K562 (cell line): ENCODE data around the gene GFRA4. TPM values are rescaled to one million over a fixed set of nuclear protein-coding genes. Genes with fewer than 3 reads are reported as not detected.

Experiments
- ATAC-seq: fragments of 200-7000 bp; cut with Tn5 transposase; 3 replicates; pipeline ENCODE4 v1.9.1; 2020; ENCODE audit warnings: moderate library complexity
- BruUV-seq: library from RNA; stranded (reverse); fragments of 400-500 nt; replicated peaks from 2 replicates; lab custom pipeline; 2021; lab: Mats Ljungman, UMichigan
- CTCF ChIA-PET: fragments of 300-600 bp; formaldehyde crosslinking; extraction: SDS; loops from one replicate; lab custom pipeline; 2021; ENCODE audit warnings: low intra/inter-chr PET ratio; lab: Yijun Ruan, JAX
- POLR2A ChIA-PET: fragments of 300-600, 350-650 bp; sonication (Branson Sonifier 250); formaldehyde crosslinking; extraction: SDS; loops from one replicate; lab custom pipeline; 2021; ENCODE audit warnings: antibody characterized with exemption, inconsistent platforms; lab: Yijun Ruan, JAX
- DNase-seq, 4 experiments: peaks; one replicate each; pipeline versions ENCODE4 v3.0.0 to v3.0.0-alpha.2; 2011 to 2018; ENCODE audit warnings: low spot score in 3 of 4, mixed read lengths in 3 of 4; ENCODE audit errors: extremely low read depth in 1 of 4
- FAIRE-seq: peaks from 2 replicates; lab custom pipeline; 2011; peaks lifted over from hg19 to GRCh38; lab: Jason Lieb, UNC
- H2AFZ ChIP-seq: 2 replicates; pipeline ENCODE4 v1.6.0; 2011; ENCODE audit warnings: low read depth, low read length, control low read depth, inconsistent platforms
- H3K27ac ChIP-seq: fragments of 200-600 bp; 3 replicates; pipeline ENCODE4 v1.8.0; 2011; ENCODE audit warnings: low read depth, mild to moderate bottlenecking, control low read depth, inconsistent platforms, low read length, moderate library complexity, mixed read lengths; ENCODE audit errors: extremely low read depth
- H3K27me3 ChIP-seq, 2 experiments: fragments of 300-600 bp in 1 of 2; 2 replicates in 1 of 2; 3 replicates in 1 of 2; pipeline versions ENCODE4 v1.6.0 to v1.8.0; 2011; ENCODE audit warnings: inconsistent platforms in 2 of 2, low read length in 2 of 2, mild to moderate bottlenecking in 1 of 2, mixed read lengths in 1 of 2, moderate library complexity in 1 of 2; ENCODE audit not compliant: control insufficient read depth in 2 of 2, insufficient read depth in 2 of 2
- H3K36me3 ChIP-seq: fragments of 300-600 bp; 3 replicates; pipeline ENCODE4 v1.8.0; 2011; ENCODE audit warnings: mild to moderate bottlenecking, low read length, inconsistent platforms; ENCODE audit not compliant: control insufficient read depth, insufficient read depth
- H3K4me1 ChIP-seq, 2 experiments: fragments of 200-600 bp in 1 of 2; replicated peaks in 1 of 2; 2 replicates in 1 of 2; 3 replicates in 1 of 2; pipeline versions ENCODE4 v1.5.1 to v1.8.0; 2011; ENCODE audit warnings: inconsistent platforms in 2 of 2, low read length in 2 of 2, mild to moderate bottlenecking in 1 of 2, mixed read lengths in 1 of 2, moderate library complexity in 1 of 2; ENCODE audit not compliant: control insufficient read depth in 2 of 2, insufficient read depth in 2 of 2
- H3K4me2 ChIP-seq: 2 replicates; pipeline ENCODE4 v1.6.1; 2011; ENCODE audit warnings: low read length, control low read depth, inconsistent platforms, mixed read lengths; ENCODE audit not compliant: insufficient read depth
- H3K4me3 ChIP-seq: fragments of 200-600 bp; sonication (generic), shearing (Covaris generic); 2 replicates; pipeline ENCODE4 v1.5.1; 2016; ENCODE audit warnings: control low read depth, inconsistent platforms
- H3K79me2 ChIP-seq: fragments of 200-600 bp; 3 replicates; pipeline ENCODE4 v1.8.0; 2011; ENCODE audit warnings: low read length, inconsistent platforms; ENCODE audit not compliant: control insufficient read depth, insufficient read depth
- H3K9ac ChIP-seq, 2 experiments: 2 replicates each; pipeline versions ENCODE4 v1.6.0 to v1.6.1; 2011; ENCODE audit warnings: low read depth in 2 of 2, low read length in 2 of 2, control low read depth in 1 of 2, inconsistent platforms in 1 of 2, mild to moderate bottlenecking in 1 of 2, mixed read lengths in 1 of 2; ENCODE audit not compliant: insufficient read depth in 1 of 2
- H3K9me1 ChIP-seq: one replicate; pipeline ENCODE4 v1.6.0; 2011; ENCODE audit warnings: inconsistent platforms, mild to moderate bottlenecking, low read length, moderate library complexity; ENCODE audit not compliant: control insufficient read depth, insufficient read depth
- H3K9me3 ChIP-seq: replicated peaks from 2 replicates; pipeline ENCODE4 v1.5.1; 2011; ENCODE audit warnings: low read depth, low read length, inconsistent platforms; ENCODE audit not compliant: control insufficient read depth, insufficient read depth
- H4K20me1 ChIP-seq: replicated peaks from 2 replicates; pipeline ENCODE4 v1.6.1; 2011; ENCODE audit warnings: low read length, inconsistent platforms, mixed read lengths; ENCODE audit not compliant: control insufficient read depth, insufficient read depth
- DACH1 ChIP-seq: fragments of 450-650 bp; IDR thresholded peaks from 2 replicates; pipeline ENCODE4 v1.6.1; 2018; ENCODE audit not compliant: partially characterized antibody
- ELF1 ChIP-seq: fragments of 200-800 bp; sonication (Bioruptor generic); IDR thresholded peaks from 2 replicates; pipeline ENCODE4 v1.6.1; 2016; ENCODE audit warnings: missing genetic modification characterization, missing compliant biosample characterization
- HNRNPL ChIP-seq: fragments of 200-400 bp; formaldehyde crosslinking; IDR thresholded peaks from 2 replicates; pipeline ENCODE4 v1.6.1; 2017; ENCODE audit warnings: low read depth, mild to moderate bottlenecking, low read length
- MEIS2 ChIP-seq: fragments of 450-650 bp; IDR thresholded peaks from 2 replicates; pipeline ENCODE4 v1.6.1; 2014; ENCODE audit warnings: mild to moderate bottlenecking; ENCODE audit not compliant: partially characterized antibody
- NFIC ChIP-seq: fragments of 450-650 bp; IDR thresholded peaks from 2 replicates; pipeline ENCODE4 v1.6.1; 2017; ENCODE audit warnings: mild to moderate bottlenecking, inconsistent platforms
- ZFPM2 ChIP-seq: fragments of 250-450 bp; sonication (Bioruptor Pico); IDR thresholded peaks from 2 replicates; pipeline ENCODE4 v1.5.1; 2022; ENCODE audit warnings: mild to moderate bottlenecking
- WGBS: fragments of 100-300 bp; shearing (Covaris generic); methylation state at CpG from one replicate; pipeline ENCODE4 v1.1.6; 2016; ENCODE audit warnings: low coverage, mixed read lengths; ENCODE audit not compliant: insufficient coverage; ENCODE audit errors: missing lambda C conversion rate; 5-methylcytosine and 5-hydroxymethylcytosine counted together
- in situ Hi-C: fragments of 300-500 bp; cut with MboI; formaldehyde crosslinking; loops from 4 replicates; pipeline ENCODE4 v1.15.0; 2018; ENCODE audit warnings: inconsistent platforms, mixed read lengths
- intact Hi-C: fragments of 100-400 bp; cut with micrococcal nuclease; formaldehyde crosslinking; loops from 2 replicates; pipeline ENCODE4 v1.14.2; 2022
- polyA plus RNA-seq, 8 experiments: library from polyadenylated mRNA; depleted of rRNA in 4 of 8; stranded (reverse) in 5 of 8; unstranded in 3 of 8; fragments of >200 nt; fragmentation: Nextera tagmentation in 2 of 8; fragmentation: Illumina TruSeq in 1 of 8; extraction: Ambion mirVana in 2 of 8; extraction: Trizol in 1 of 8; gene quantifications; 2 replicates each; pipeline versions ENCODE4 v1.2.1 to v1.2.3, GENCODE V29; 2011 to 2014; ENCODE audit warnings: inconsistent platforms in 1 of 8, missing spikeins in 1 of 8
- total RNA-seq, 7 experiments: library from RNA; depleted of rRNA in 6 of 7; stranded (reverse); fragments of >200 nt in 6 of 7; fragmentation: Illumina TruSeq in 2 of 7; extraction: Trizol in 2 of 7; gene quantifications; 2 replicates each; pipeline versions ENCODE4 v1.2.1 to v1.2.3, GENCODE V29; 2011 to 2021; ENCODE audit warnings: low replicate concordance in 1 of 7
- TF ChIP-seq, protein P1 (sequence below): sonication (generic); formaldehyde crosslinking; IDR thresholded peaks from 2 replicates; pipeline ENCODE4 v1.8.0; 2022; ENCODE audit warnings: missing genetic modification reagents, mild to moderate bottlenecking, moderate library complexity, borderline replicate concordance
- TF ChIP-seq, protein P2 (sequence below): fragments of 450-650 bp; IDR thresholded peaks from 2 replicates; pipeline ENCODE4 v1.7.1; 2018; ENCODE audit warnings: mild to moderate bottlenecking, low read depth; ENCODE audit not compliant: partially characterized antibody

The GFRA4 gene
- total and polyA plus RNA-seq, 9 of the 15 experiments (the other 6 are each of a cell fraction or from before 2014, with no cell fraction given) = not detected

DNA sequence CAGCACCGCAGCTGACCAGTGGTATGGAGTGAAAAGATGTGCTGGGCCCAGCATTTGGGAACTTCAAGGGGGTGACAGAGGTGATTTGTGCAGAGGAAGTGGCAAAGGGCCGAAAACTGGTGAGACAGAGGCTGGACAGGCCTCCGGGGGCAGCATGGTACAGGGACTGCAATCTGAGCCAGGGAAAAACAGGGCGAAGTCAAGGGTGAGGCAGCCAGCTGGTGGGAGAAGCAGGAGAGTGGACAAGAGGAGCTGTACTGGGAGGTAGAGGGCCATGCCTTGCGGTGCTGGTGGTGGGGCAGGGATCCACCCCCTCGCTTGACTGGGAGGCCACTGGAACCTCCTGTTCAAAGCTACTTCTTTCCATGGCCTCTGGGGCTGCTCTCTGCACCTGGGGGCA lies 7.3 kb upstream of the GFRA4 start:
- Histone ChIP-seq H3K9me3 (no peaks in the 10 kb centered on the region), H3K27ac (no peak overlapping the region), H3K9me1 (no peaks in the 10 kb centered on the region), H3K4me1 (peaks cover 0 to 30% of the 10 kb centered on the region in 2 experiments; a peak in 4 of 5 replicates), H3K4me3 (no peak overlapping the region), H3K4me2 (no peak overlapping the region), H3K36me3 (no peaks in the 10 kb centered on the region), H2AFZ (no peak overlapping the region), H3K79me2 (no peaks in the 10 kb centered on the region), H4K20me1 (0 out of 2 replicates have a peak, but pooled peaks cover 6% of the 10 kb centered on the region), H3K27me3 (peaks cover 2 to 43% of the 10 kb centered on the region in 2 experiments; a peak in 3 of 5 replicates), H3K9ac (no peak overlapping the region)
- CTCF ChIA-PET = no interaction called here
- in situ Hi-C loops = no loop called here
- BruUV-seq = no TSS peak
- TF ChIP-seq, protein P1, sequence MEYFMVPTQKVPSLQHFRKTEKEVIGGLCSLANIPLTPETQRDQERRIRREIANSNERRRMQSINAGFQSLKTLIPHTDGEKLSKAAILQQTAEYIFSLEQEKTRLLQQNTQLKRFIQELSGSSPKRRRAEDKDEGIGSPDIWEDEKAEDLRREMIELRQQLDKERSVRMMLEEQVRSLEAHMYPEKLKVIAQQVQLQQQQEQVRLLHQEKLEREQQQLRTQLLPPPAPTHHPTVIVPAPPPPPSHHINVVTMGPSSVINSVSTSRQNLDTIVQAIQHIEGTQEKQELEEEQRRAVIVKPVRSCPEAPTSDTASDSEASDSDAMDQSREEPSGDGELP (CRISPR knock-in tag) = peak; percentile 29; the same call in 1 of the 2 replicates
- TF ChIP-seq HNRNPL (no peak), MEIS2 (peak; percentile 13), NFIC (peak; percentile 82), ZFPM2 (CRISPR knock-in tag) (no peak), ELF1 (tag) (no peak), DACH1 (no peak)
- TF ChIP-seq, protein P2, sequence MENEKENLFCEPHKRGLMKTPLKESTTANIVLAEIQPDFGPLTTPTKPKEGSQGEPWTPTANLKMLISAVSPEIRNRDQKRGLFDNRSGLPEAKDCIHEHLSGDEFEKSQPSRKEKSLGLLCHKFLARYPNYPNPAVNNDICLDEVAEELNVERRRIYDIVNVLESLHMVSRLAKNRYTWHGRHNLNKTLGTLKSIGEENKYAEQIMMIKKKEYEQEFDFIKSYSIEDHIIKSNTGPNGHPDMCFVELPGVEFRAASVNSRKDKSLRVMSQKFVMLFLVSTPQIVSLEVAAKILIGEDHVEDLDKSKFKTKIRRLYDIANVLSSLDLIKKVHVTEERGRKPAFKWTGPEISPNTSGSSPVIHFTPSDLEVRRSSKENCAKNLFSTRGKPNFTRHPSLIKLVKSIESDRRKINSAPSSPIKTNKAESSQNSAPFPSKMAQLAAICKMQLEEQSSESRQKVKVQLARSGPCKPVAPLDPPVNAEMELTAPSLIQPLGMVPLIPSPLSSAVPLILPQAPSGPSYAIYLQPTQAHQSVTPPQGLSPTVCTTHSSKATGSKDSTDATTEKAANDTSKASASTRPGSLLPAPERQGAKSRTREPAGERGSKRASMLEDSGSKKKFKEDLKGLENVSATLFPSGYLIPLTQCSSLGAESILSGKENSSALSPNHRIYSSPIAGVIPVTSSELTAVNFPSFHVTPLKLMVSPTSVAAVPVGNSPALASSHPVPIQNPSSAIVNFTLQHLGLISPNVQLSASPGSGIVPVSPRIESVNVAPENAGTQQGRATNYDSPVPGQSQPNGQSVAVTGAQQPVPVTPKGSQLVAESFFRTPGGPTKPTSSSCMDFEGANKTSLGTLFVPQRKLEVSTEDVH = no peak
- no peak for FAIRE-seq
- intact Hi-C loops = loop anchor here (10.0 kb wide), 1 partner anchor 114 kb away; the partner anchor contains the start of genes CENPB and SPEF1
- POLR2A ChIA-PET = interaction anchor here (0.6 kb wide), 1 partner anchor 58 kb away, joined by 7 read pairs; no protein-coding TSS in a partner anchor
- DNase-seq = no peak
- 0% methylated on average over 5 of the region's 6 CpGs for WGBS
- peak; percentile 33 for ATAC-seq
